OCI-LY1 (cell line): Measurements from ENCODE around the gene HAPLN3.

Experiments used
- EZH2 ChIP-seq: fragments of 200-600 bp; sonication (generic), shearing (Covaris generic); IDR thresholded peaks from 2 replicates; pipeline ENCODE4 v1.8.0; 2017; ENCODE audit warnings: borderline replicate concordance, mixed run types, mild to moderate bottlenecking, antibody characterized with exemption, low read length, moderate library complexity, mixed read lengths
- TF ChIP-seq, protein P1 (sequence below): fragments of 200-600 bp; sonication (generic), shearing (Covaris generic); IDR thresholded peaks from 2 replicates; pipeline ENCODE4 v1.5.1; 2017; ENCODE audit warnings: mild to moderate bottlenecking, antibody characterized with exemption, low read length, moderate library complexity, mixed read lengths

DNA sequence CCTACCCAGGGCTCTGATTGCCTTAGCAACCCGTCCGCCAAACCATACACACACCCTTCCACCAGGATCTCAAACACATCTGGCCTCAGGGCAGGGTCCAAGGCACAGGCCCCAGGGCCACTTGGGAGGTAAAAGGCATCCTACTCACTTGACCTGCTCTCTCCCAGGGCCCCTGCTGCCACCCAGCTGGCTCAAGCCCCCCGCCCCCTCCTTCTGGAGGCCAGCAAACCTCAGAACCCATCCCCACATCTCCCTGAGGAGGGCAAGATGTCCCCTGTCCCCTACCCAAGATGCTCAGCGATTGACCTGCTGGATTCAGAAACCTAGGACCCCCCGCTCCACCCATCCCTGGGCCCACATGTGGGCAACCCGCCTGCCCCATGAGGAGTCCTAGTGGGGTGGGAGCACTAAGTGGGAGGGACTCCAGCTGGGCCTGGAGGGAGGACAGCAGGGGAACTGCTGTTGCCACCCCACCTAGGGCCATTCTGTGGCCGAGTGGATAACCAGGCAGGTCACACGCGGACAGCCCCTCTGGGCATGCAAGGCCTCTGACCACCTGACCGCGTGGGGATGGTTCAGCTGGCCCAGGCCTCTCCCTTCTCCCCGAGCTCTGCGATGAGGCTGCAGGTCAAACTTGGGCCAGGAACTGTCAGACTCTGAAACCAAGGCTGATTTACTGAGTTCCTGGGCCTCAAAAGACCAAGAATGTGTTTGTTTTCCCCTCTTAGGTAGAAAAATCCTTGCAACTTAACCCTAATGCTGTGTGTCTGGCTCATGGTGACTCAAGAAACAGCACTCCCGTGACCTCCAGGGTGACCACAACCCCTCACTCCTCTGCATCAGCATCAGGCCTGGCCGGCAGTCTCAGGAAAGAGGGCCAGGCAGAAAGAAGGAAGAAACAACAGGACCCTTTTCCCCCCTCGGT is 13.6 kb upstream of the HAPLN3 start:
- TF ChIP-seq EZH2, result no peak
- TF ChIP-seq, protein P1, sequence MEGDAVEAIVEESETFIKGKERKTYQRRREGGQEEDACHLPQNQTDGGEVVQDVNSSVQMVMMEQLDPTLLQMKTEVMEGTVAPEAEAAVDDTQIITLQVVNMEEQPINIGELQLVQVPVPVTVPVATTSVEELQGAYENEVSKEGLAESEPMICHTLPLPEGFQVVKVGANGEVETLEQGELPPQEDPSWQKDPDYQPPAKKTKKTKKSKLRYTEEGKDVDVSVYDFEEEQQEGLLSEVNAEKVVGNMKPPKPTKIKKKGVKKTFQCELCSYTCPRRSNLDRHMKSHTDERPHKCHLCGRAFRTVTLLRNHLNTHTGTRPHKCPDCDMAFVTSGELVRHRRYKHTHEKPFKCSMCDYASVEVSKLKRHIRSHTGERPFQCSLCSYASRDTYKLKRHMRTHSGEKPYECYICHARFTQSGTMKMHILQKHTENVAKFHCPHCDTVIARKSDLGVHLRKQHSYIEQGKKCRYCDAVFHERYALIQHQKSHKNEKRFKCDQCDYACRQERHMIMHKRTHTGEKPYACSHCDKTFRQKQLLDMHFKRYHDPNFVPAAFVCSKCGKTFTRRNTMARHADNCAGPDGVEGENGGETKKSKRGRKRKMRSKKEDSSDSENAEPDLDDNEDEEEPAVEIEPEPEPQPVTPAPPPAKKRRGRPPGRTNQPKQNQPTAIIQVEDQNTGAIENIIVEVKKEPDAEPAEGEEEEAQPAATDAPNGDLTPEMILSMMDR, result no peak
